Measurements from ENCODE around the gene GCNT1.

DNA sequence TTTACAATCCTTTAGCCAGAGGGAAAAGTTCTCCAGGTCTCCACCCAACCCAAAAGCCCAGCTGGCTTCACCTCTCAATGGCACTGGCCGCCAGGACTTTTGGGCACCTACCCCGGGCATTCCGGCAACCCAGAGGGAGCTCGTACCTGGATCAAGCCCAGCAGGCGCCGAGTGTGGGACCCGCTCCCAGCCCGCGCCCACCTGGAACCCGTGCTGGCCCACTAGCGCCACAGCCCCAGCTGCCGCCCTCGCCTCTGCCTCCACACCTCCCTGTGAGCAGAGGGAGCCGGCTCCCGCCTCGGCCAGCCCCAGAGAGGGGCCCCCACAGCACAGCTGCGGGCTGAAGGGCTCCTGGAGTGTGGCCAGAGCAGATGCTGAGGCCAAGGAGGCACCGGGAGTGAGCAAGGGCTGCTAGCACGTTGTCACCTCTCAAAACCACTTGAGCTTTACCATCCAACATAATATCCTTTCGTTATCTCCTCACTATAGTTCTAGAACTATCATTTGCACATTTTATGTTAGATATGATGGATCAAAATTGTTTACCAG is 69.7 kb downstream of the GCNT1 start:
- TF ChIP-seq CTCF (IDR thresholded peaks at IDR 0.05), result no peak
- no peak for TF ChIP-seq ZFX (IDR thresholded peaks at IDR 0.05; ENCODE audit: borderline replicate concordance)

Data from 22Rv1 (cell line).